MM.1S (cell line): ENCODE data around the gene HPSE2.

Source experiments
- EZH2 ChIP-seq: fragments of 300-600 bp; sonication (generic); optimal IDR thresholded peaks from 2 replicates; pipeline ENCODE3; 2017; ENCODE audit warnings: low read depth, mild to moderate bottlenecking, antibody characterized with exemption, low read length, mixed read lengths
- TF ChIP-seq, protein P1 (sequence below): fragments of 300-600 bp; sonication (generic); IDR thresholded peaks from 2 replicates; pipeline ENCODE4 v1.5.1; 2016; ENCODE audit warnings: antibody characterized with exemption, low read length, mixed read lengths

DNA sequence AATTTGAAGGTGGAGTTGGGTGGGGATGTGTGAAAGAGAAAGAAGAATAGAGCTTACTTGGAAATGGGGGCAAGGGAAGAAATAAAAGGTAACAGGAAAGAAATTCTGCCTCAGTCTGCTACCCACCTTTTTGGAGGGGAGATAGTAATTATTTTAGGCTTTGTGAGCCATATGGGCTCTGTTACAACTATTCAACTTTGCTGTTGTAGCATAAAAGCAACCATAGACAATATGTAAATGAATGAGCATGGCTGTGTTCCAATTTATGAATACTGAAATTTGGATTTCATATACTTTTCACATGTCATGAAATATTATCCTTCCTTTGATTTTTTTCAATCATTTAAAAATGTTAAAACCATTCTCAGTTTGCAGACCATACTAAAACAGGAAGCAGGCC, 176.9 kb downstream of the HPSE2 start:
- no peak for TF ChIP-seq EZH2
- TF ChIP-seq, protein P1, sequence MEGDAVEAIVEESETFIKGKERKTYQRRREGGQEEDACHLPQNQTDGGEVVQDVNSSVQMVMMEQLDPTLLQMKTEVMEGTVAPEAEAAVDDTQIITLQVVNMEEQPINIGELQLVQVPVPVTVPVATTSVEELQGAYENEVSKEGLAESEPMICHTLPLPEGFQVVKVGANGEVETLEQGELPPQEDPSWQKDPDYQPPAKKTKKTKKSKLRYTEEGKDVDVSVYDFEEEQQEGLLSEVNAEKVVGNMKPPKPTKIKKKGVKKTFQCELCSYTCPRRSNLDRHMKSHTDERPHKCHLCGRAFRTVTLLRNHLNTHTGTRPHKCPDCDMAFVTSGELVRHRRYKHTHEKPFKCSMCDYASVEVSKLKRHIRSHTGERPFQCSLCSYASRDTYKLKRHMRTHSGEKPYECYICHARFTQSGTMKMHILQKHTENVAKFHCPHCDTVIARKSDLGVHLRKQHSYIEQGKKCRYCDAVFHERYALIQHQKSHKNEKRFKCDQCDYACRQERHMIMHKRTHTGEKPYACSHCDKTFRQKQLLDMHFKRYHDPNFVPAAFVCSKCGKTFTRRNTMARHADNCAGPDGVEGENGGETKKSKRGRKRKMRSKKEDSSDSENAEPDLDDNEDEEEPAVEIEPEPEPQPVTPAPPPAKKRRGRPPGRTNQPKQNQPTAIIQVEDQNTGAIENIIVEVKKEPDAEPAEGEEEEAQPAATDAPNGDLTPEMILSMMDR: no peak
